Activated naive CD4-positive, alpha-beta T cell treated with anti-CD3 and anti-CD28 coated beads, Interleukin-2, amount 10 ng/mL, durations not matched to agents 7 days and 5 days (primary cell): ENCODE results near the gene OR6B2.
"Not testable (repeated sequence)": the region's sequence is repeated elsewhere in the genome, so short reads cannot be mapped to it uniquely, and the experiment has no call there.

ENCODE experiments used
- CTCF ChIA-PET: fragments of 350-600 bp; sonication (Branson Sonifier 250); formaldehyde crosslinking; loops from one replicate; lab custom pipeline; 2021; ENCODE audit warnings: antibody characterized with exemption; lab: Charles Lee
- DNase-seq: peaks from one replicate; pipeline ENCODE4 v3.0.0-alpha.2; 2020
- H3K27ac Mint-ChIP-seq: one replicate; pipeline ENCODE4 v1.8.0; 2021; ENCODE audit warnings: mild to moderate bottlenecking, moderate library complexity, mixed read lengths
- H3K27me3 Mint-ChIP-seq: one replicate; pipeline ENCODE4 v1.8.0; 2021; ENCODE audit warnings: mild to moderate bottlenecking, mixed read lengths
- H3K36me3 Mint-ChIP-seq: one replicate; pipeline ENCODE4 v1.8.0; 2021; ENCODE audit warnings: mixed read lengths
- H3K4me1 Mint-ChIP-seq: one replicate; pipeline ENCODE4 v1.8.0; 2021; ENCODE audit warnings: mixed read lengths
- H3K4me3 Mint-ChIP-seq: one replicate; pipeline ENCODE4 v1.8.0; 2021; ENCODE audit warnings: mild to moderate bottlenecking, moderate library complexity, mixed read lengths
- H3K9me3 Mint-ChIP-seq: one replicate; pipeline ENCODE4 v1.8.0; 2021; ENCODE audit warnings: mixed read lengths

The OR6B2 gene

DNA sequence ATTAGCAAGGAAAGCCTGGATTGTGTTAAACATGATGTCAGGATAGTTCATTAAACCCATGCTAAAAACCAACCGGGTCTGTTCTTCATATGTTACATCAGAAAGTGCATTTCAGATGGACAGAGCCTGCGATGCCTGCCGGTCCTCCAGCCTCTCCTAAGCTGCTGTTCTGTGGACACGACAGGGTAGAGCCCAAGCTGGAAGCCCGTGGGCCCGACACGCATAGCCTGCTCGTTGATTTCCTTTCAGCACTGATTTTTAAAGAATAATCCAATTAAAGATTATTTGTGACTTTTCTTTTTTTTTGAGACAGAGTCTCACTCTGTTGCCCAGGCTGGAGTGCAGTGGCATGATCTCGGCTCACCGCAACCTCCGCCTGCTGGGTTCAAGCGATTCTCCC is 22.3 kb upstream of the OR6B2 start:
- Mint-ChIP-seq H3K36me3 (no peaks in the 10 kb centered on the region), H3K4me3 (no peak overlapping the region), H3K9me3 (no peaks in the 10 kb centered on the region), H3K4me1 (no peaks in the 10 kb centered on the region), H3K27ac (no peak overlapping the region), H3K27me3 (peaks cover 55% of the 10 kb centered on the region)
- CTCF ChIA-PET, result interaction anchor here (1.9 kb wide), 1 partner anchor 86 kb away, joined by 4 read pairs; no protein-coding TSS in a partner anchor
- DNase-seq, result no peak

DNA sequence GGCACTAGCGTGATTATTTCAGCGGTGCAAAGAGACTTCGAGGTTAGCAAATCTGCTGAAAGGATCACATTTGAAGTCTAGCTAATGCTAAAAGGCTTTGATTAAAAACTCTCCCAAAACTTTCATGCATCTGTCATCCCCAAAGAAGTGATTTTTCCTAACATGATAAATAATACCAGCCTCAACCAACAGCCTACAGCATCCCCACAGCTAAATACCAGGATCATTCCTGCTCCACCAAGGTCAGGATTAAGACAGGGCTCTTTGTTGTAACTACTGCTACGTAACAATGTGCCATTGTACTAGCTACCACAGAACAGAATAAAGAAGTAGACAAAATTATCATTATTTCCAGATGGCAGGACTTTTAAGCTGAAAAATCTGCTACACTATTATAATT is 21.5 kb upstream of the OR6B2 start:
- Mint-ChIP-seq H3K27ac (no peak overlapping the region), H3K4me1 (no peaks in the 10 kb centered on the region), H3K9me3 (no peaks in the 10 kb centered on the region), H3K27me3 (peaks cover 47% of the 10 kb centered on the region), H3K4me3 (no peak overlapping the region), H3K36me3 (no peaks in the 10 kb centered on the region)
- DNase-seq, result no peak
- CTCF ChIA-PET, result interaction anchor here (1.1 to 1.9 kb wide), 2 partner anchors 30 to 87 kb away, joined by 3 to 4 read pairs; no protein-coding TSS in a partner anchor

DNA sequence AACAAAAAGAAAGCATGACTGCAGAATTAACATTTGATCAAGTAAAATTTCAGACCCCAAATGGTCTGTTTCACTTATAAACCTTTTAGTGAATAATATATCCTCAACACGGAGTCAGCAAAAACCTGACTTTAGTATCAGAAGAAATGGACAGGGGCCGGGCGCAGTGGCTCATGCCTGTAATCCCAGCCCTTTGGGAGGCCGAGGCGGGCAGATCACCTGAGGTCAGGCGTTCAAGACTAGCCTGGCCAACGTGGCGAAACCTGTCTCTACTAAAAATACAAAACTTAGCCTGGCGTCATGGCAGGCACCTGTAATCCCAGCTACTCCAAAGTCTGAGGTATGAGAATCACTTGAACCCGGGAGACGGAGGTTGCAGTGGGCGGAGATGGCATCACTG is 20.0 kb upstream of the OR6B2 start:
- Mint-ChIP-seq H3K27ac (no peak overlapping the region), H3K36me3 (no peaks in the 10 kb centered on the region), H3K4me1 (no peaks in the 10 kb centered on the region), H3K9me3 (no peaks in the 10 kb centered on the region), H3K27me3 (peaks cover 40% of the 10 kb centered on the region), H3K4me3 (no peak overlapping the region)
- CTCF ChIA-PET, result no interaction called here
- no peak for DNase-seq

DNA sequence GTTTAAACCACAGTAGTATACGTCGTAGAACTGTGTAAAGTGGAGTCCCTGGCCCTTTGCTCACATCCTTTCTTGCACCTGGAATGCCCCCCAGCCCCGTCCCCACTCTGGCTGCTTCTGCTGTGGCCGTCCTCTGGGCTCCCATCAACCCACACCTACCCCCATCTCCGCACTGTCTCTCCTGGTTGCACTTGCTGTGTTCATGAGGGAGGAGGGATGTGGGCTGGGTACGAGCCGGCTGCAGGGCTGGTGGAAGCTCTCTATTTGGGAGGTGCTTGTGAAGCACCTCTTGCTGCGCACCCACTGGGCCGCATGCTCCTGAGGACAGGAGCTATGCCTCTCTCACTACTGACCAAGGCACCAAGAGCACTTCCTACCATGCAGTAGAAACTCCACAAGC is 18.0 kb upstream of the OR6B2 start:
- Mint-ChIP-seq H3K27me3 (peaks cover 27% of the 10 kb centered on the region), H3K9me3 (no peaks in the 10 kb centered on the region), H3K4me1 (no peaks in the 10 kb centered on the region), H3K4me3 (no peak overlapping the region), H3K36me3 (no peaks in the 10 kb centered on the region), H3K27ac (no peak overlapping the region)
- CTCF ChIA-PET, result interaction anchor here (1.0 kb wide), 1 partner anchor 95 kb away, joined by 3 read pairs; no protein-coding TSS in a partner anchor
- no peak for DNase-seq

DNA sequence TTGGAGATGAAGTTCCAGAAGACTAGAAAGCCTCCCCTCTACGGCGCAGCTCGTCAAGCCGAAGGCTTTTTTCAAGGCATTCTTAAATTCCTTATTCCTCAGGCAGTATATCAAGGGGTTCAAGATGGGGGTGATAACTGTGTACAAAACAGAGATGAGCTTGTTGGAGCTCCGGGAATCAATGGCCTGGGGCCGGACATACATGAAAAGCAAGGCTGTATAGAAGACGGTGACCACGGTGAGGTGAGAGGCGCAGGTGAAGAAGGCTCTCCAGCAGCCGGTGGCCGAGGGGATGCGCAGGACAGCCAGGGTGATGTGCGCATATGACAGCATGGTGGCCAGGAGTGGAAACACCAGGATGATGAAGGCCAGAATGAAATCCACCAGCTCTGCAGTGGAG is 14.9 kb upstream of the OR6B2 start:
- CTCF ChIA-PET, result no interaction called here
- Mint-ChIP-seq H3K4me1 (no peaks in the 10 kb centered on the region), H3K27ac (no peak overlapping the region), H3K4me3 (no peak overlapping the region), H3K27me3 (peaks cover 23% of the 10 kb centered on the region), H3K9me3 (no peaks in the 10 kb centered on the region), H3K36me3 (no peaks in the 10 kb centered on the region)
- DNase-seq, result no peak

DNA sequence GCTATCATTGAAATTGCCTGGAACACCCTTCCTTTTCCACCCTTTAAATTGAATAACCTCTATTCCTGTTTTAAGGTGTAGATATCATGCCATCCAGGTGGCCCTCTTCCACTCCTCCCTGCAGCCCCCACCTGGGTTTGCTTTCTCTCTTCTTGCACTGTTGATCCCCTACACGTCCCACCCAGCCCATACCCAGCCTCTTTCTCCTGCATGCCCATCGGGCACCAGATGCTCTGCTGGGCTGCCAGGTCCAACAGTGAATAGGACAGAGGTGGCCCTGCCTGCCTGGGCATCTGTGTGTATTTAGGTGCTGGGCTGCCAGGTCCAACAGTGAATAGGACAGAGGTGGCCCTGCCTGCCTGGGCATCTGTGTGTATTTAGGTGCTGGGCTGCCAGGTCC is 13.9 kb upstream of the OR6B2 start:
- H3K4me3 Mint-ChIP-seq, H3K9me3 Mint-ChIP-seq, DNase-seq, CTCF ChIA-PET, H3K36me3 Mint-ChIP-seq, H3K27ac Mint-ChIP-seq, H3K4me1 Mint-ChIP-seq: not testable (repeated sequence)
- H3K27me3 Mint-ChIP-seq, result peaks cover 23% of the 10 kb centered on the region

DNA sequence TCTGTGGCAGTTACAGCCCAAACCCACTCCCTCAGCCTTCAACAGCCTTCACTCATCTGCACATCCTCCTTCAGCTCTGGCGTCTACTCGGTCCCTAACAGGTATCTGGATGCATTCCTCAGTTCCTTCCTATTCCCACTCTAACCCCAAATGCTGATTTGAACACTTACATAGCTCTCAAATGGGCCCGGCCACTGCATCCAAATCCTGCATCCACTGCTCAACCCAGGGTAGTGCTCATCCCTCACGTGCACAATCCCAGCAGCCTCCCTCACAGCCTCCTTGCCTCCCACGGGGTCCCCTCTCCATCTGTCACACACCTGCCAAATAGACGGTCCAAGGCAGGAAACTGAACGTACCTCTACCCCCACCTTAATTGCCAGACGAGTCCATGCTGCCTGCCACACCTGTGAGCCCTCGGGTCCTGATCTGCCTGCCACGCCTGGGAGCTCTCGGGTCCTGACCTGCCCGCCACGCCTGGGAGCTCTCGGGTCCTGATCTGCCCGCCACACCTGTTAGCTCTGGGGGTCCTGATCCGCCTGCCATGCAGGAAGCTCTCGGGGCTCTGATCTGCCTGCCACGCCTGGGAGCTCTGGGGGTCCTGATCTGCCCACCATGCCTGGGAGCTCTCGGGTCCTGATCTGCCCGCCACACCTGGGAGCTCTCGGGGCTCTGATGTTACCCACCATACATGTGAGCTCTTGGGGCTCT is 13.2 kb upstream of the OR6B2 start:
- no peak for DNase-seq
- Mint-ChIP-seq H3K36me3 (no peaks in the 10 kb centered on the region), H3K27me3 (peaks cover 17% of the 10 kb centered on the region), H3K4me1 (no peaks in the 10 kb centered on the region), H3K27ac (peak overlapping the region; percentile 6), H3K4me3 (no peak overlapping the region), H3K9me3 (no peaks in the 10 kb centered on the region)
- CTCF ChIA-PET, result no interaction called here

DNA sequence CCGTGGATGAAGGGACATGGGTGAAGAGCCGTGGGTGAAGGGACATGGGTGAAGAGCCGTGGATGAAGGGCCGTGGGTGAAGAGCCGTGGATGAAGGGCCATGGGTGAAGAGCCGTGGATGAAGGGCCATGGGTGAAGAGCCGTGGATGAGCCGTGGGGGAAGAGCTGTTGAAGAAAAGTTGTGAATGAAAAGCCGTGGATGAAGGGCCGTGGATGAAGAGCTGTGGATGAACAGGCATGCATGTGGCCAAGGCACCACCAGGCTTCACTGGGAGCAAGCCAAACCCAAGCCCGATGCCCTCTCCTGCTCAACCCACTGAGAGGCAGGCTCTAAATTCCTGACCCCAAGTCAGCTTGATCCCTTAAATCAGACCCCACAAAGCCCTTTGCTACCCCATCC is 12.5 kb upstream of the OR6B2 start:
- H3K36me3 Mint-ChIP-seq, result no peaks in the 10 kb centered on the region
- H3K4me3 Mint-ChIP-seq, result no peak overlapping the region
- DNase-seq, result no peak
- CTCF ChIA-PET, result no interaction called here
- no peaks in the 10 kb centered on the region for H3K9me3 Mint-ChIP-seq
- H3K4me1 Mint-ChIP-seq, result no peaks in the 10 kb centered on the region
- H3K27ac Mint-ChIP-seq, result no peak overlapping the region
- peaks cover 13% of the 10 kb centered on the region for H3K27me3 Mint-ChIP-seq

DNA sequence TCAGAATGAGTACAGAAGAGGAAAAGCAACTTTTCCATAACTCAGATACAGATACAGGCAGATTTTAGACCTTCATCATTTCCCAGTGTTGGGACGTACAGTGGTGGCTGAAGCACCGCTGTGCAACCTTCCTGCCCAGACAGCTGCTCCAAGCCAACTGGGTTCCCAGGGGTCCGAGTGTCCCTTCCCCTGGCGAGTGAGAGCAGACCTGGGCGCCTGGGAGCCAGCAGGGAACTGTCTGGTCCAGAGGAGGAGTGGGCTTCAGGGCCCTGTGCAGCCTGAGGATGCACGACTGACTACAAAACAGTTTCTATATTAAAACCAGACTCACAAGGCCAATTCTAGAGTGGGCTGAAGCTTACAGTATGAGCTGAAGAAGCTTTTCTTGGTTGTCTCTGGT is 11.1 kb upstream of the OR6B2 start:
- peaks cover 14% of the 10 kb centered on the region for H3K27me3 Mint-ChIP-seq
- H3K36me3 Mint-ChIP-seq, result no peaks in the 10 kb centered on the region
- CTCF ChIA-PET, result no interaction called here
- no peaks in the 10 kb centered on the region for H3K9me3 Mint-ChIP-seq
- H3K4me1 Mint-ChIP-seq, result no peaks in the 10 kb centered on the region
- DNase-seq, result no peak
- H3K27ac Mint-ChIP-seq, result no peak overlapping the region
- no peak overlapping the region for H3K4me3 Mint-ChIP-seq

DNA sequence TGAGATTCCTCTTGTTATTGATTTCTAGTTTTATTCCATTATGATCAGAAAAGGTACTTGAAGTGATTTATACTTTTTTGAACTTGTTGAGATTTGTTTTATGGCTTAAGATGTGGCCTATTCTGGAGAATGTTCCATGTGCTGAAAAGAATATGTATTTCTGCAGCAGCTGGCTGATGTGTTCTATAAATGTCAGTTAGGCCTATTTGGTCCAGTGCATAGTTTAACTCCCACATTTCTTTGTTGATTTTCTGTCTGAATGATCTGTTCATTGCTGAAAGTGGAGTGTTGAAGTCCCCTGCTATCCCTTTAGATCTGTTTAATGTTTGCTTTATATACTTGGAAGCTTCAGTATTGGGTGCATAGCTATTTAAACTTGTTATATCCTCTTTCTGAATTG is 7.1 kb upstream of the OR6B2 start:
- Mint-ChIP-seq H3K4me3 (no peak overlapping the region), H3K4me1 (no peaks in the 10 kb centered on the region), H3K27ac (no peak overlapping the region), H3K27me3 (peaks cover 21% of the 10 kb centered on the region), H3K9me3 (no peaks in the 10 kb centered on the region), H3K36me3 (no peaks in the 10 kb centered on the region)
- DNase-seq, result no peak
- CTCF ChIA-PET, result no interaction called here

DNA sequence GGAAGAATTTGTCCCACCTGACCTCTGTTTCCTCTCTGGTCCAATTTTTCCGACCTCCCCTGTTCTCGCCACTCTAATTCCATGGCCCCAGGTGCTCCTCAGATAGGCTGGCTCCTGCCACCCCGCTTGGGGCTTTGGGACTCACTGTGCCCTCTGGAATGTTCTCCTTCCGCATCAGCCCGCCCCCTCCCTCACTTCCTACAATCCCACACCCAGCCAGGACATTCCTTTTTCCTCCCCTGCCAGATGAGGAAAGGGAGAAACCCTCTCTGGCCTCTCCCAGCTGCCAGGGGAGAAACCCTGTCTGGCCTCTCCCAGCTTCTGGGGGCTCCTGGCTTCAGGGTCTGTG is 3.1 kb upstream of the OR6B2 start:
- DNase-seq, result no peak
- Mint-ChIP-seq H3K9me3 (no peaks in the 10 kb centered on the region), H3K36me3 (no peaks in the 10 kb centered on the region), H3K27me3 (peaks cover 37% of the 10 kb centered on the region), H3K4me1 (no peaks in the 10 kb centered on the region), H3K4me3 (no peak overlapping the region), H3K27ac (no peak overlapping the region)
- CTCF ChIA-PET, result no interaction called here

DNA sequence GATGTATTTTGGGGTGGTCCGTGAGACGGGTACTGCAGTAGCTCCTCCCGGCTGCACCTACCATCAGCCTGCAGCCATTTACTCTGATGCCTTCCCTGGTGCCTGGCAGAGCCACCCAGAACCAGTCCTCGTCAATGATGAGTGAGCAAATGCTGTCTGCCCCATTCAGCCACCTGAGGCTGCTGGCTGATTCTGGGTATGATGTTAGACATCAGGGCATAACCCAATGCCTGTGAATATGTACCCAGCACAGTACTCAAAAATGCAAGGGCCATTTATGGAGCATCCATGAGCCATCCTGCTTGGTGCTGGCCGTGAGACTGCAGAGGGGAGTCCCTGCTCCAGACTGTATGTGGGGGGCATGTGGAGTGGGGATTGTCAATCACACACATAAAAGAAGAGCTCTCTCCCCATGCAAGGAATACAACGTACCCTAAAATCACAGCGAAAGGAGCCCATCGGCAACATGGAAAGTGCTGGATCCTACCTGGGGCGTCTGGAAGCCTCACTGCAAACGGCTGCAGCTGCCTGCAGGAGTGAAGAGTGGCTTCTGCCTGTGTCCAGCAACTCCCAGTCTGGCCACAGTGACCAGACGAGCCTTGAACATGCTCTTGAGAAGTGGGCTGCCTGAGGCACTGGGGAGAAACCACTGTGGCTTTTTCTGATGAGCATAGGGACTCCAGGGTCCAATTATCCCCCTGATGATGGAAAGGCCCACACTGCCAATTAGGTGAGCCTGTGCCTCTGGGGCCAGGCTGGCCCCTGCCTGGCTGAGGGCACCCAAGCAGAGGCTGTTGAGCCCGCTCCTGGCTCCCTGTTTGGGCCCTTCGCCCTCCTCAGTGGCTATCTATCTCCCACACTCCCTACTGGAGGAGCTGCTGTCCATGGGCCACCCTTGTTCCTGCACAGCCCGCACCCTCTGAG is 2.4 kb upstream of the OR6B2 start:
- DNase-seq, result no peak
- CTCF ChIA-PET, result interaction anchor here (1.3 kb wide), 1 partner anchor 28 kb away, joined by 3 read pairs; no protein-coding TSS in a partner anchor
- no peaks in the 10 kb centered on the region for H3K4me1 Mint-ChIP-seq
- H3K4me3 Mint-ChIP-seq, result no peak overlapping the region
- H3K27ac Mint-ChIP-seq, result no peak overlapping the region
- H3K36me3 Mint-ChIP-seq, result no peaks in the 10 kb centered on the region
- H3K9me3 Mint-ChIP-seq, result no peaks in the 10 kb centered on the region
- H3K27me3 Mint-ChIP-seq, result peaks cover 37% of the 10 kb centered on the region

DNA sequence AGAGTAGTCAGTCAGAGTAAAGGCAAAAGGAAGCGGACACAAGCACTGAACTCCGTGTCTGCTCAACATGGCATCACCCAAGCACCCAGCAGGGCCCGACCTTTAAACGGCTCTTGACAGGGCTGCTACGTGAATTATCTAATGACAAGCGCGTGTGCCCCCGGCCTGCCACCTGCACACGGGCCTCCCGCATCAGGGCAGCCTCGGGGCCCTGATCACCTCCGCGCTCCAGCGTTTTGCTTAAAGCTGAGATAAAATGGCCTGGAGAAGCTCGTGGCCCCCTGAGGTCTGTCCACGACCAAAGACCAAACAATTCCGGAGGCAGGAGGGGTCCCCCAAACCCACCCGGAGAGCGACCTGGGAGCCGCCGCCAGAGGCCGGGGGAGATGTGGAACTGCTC is 5.5 kb downstream of the OR6B2 start:
- DNase-seq, result peak; percentile 50
- peak overlapping the region; percentile 96 for H3K27ac Mint-ChIP-seq
- CTCF ChIA-PET, result interaction anchor here (1.0 kb wide), 1 partner anchor 16 kb away, joined by 4 read pairs; no protein-coding TSS in a partner anchor

DNA sequence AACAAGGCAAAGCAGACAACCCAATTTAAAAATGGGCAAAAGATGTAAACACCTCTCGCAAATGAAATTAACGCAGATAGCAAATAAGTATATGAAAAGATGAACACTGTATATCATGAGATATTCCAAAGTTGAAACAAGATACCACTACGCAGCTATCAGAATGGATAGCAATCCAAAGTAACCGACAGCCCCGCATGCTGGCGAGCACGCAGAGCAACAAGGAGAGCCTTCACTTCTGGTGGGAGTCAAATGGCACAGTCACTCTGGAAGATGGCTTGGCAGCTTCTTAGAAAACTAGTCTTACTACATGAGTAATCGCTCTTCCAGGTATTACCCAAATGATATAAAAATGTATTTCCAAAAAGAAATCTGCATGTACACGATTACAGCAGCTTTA is 6.4 kb downstream of the OR6B2 start:
- Mint-ChIP-seq H3K4me3 (peak overlapping the region; percentile 90), H3K9me3 (no peaks in the 10 kb centered on the region), H3K4me1 (peaks cover 26% of the 10 kb centered on the region), H3K27ac (peak overlapping the region; percentile 96), H3K27me3 (peaks cover 15% of the 10 kb centered on the region), H3K36me3 (peaks cover 19% of the 10 kb centered on the region)
- DNase-seq, result no peak
- CTCF ChIA-PET, result no interaction called here

More for the DNA sequence above, 5.5 kb downstream of the OR6B2 start:
- H3K4me1 Mint-ChIP-seq, result peaks cover 26% of the 10 kb centered on the region
- H3K4me3 Mint-ChIP-seq, result peak overlapping the region; percentile 90
- H3K9me3 Mint-ChIP-seq, result no peaks in the 10 kb centered on the region
- H3K27me3 Mint-ChIP-seq, result peaks cover 19% of the 10 kb centered on the region
- H3K36me3 Mint-ChIP-seq, result peaks cover 14% of the 10 kb centered on the region
